IPS-NIHi7 (cell line): Measurements from ENCODE around the gene RSPO1.
"Not testable (repeated sequence)": the region's sequence is repeated elsewhere in the genome, so short reads cannot be mapped to it uniquely, and the experiment has no call there.

ENCODE experiments used
- DNase-seq: peaks from one replicate; pipeline ENCODE4 v3.0.0; 2012; ENCODE audit warnings: mixed read lengths; ENCODE audit errors: extremely low spot score

Gene RSPO1

GRCh38 chr1:37620707-37621106 lies 14.0 kb downstream of the RSPO1 start:
- no peak for DNase-seq

- no peak for DNase-seq
These were observed 18.4 kb downstream of the RSPO1 start for GRCh38 chr1:37616330-37616729.

GRCh38 chr1:37614105-37614504 lies 20.6 kb downstream of the RSPO1 start:
- no peak for DNase-seq

GRCh38 chr1:37612186-37612585 lies 22.5 kb downstream of the RSPO1 start:
- no peak for DNase-seq

GRCh38 chr1:37609994-37610393 lies 24.7 kb downstream of the RSPO1 start:
- no peak for DNase-seq

GRCh38 chr1:37609002-37609401 lies 25.7 kb downstream of the RSPO1 start:
- DNase-seq, result no peak

GRCh38 chr1:37606481-37607263 lies 28.0 kb downstream of the RSPO1 start:
- DNase-seq, result no peak

GRCh38 chr1:37605806-37606474 lies 28.8 kb downstream of the RSPO1 start:
- DNase-seq, result no peak

- DNase-seq, result peak; percentile 20
These were observed 29.5 kb downstream of the RSPO1 start for GRCh38 chr1:37605061-37605650.

GRCh38 chr1:37602750-37603694 lies 31.7 kb downstream of the RSPO1 start:
- peak; percentile 76 for DNase-seq

- no peak for DNase-seq
These were observed 33.3 kb downstream of the RSPO1 start for GRCh38 chr1:37601441-37601840.

GRCh38 chr1:37599940-37600339 lies 34.8 kb downstream of the RSPO1 start:
- no peak for DNase-seq

- no peak for DNase-seq
These were observed 38.5 kb downstream of the RSPO1 start for GRCh38 chr1:37596182-37596667.

GRCh38 chr1:37595440-37596181 lies 39.1 kb downstream of the RSPO1 start, which contains the start of gene GNL2:
Gene GNL2, minus strand, starts transcription at chr1:37595937. Its CDS starts 115 bp downstream, at chr1:37595822.
- peak; percentile 100 for DNase-seq

GRCh38 chr1:37593726-37594125 lies 41.0 kb downstream of the RSPO1 start:
- DNase-seq, result no peak

- DNase-seq, result no peak
These were observed 45.8 kb downstream of the RSPO1 start for GRCh38 chr1:37588939-37589338.

GRCh38 chr1:37584544-37584943 lies 50.1 kb downstream of the RSPO1 start:
- not testable (repeated sequence) for DNase-seq

GRCh38 chr1:37575692-37576091 lies 59.0 kb downstream of the RSPO1 start:
- DNase-seq, result no peak

GRCh38 chr1:37574834-37575480 lies 59.7 kb downstream of the RSPO1 start:
- no peak for DNase-seq
